ENCODE data around the gene APEX2. TPM values are rescaled to one million over a fixed set of nuclear protein-coding genes. Genes with fewer than 3 reads are reported as not detected.

The APEX2 gene
- total RNA-seq, 2 donors from 2014 or later, result 17.4 to 18.3 TPM

GRCh38 chrX:55005256-55005655, 5.1 kb downstream of the APEX2 start:
- DNase-seq (ENCODE audit: low spot score), result no peak
- Histone ChIP-seq H3K27me3 (replicated peaks; ENCODE audit: insufficient read depth) (no peaks in the 10 kb centered on the region), H3K9me3 (no peaks in the 10 kb centered on the region), H3K27ac (no peak overlapping the region), H3K4me1 (replicated peaks) (no peaks in the 10 kb centered on the region), H3K4me3 (no peak overlapping the region), H3K36me3 (no peaks in the 10 kb centered on the region)
- intact Hi-C loops (cut with DNase I), result no loop called here
- TF ChIP-seq CTCF (IDR thresholded peaks at IDR 0.05), result no peak
- TF ChIP-seq POLR2A (IDR thresholded peaks at IDR 0.05), result no peak
- TF ChIP-seq POLR2AphosphoS5 (IDR thresholded peaks at IDR 0.05), result no peak

DNA sequence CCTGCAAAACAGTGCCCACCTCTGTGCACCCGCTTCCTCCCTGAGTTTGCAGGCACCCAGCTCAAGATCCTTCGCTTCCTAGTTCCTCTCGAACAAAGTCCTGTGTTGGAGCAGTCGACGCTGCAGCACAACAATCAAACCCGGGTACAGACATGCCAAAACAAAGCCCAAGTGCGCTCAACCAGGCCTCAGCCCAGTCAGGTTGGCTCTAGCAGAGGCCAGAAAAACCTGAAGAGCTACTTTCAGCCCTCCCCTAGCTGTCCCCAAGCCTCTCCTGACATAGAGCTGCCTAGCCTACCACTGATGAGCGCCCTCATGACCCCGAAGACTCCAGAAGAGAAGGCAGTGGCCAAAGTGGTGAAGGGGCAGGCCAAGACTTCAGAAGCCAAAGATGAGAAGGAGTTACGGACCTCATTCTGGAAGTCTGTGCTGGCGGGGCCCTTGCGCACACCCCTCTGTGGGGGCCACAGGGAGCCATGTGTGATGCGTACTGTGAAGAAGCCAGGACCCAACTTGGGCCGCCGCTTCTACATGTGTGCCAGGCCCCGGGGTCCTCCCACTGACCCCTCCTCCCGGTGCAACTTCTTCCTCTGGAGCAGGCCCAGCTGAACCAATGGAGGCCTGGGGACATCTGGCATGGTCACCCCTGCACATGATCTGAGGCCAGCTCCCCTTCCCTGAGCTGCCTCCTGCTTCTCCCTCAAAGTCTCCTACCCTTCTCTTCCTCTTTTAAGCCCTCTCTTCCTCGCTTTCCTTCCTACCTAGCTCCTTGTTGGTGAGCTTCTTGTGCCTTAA, 6.9 kb downstream of the APEX2 start:
- Histone ChIP-seq H3K27me3 (replicated peaks; ENCODE audit: insufficient read depth) (no peaks in the 10 kb centered on the region), H3K4me1 (replicated peaks) (no peaks in the 10 kb centered on the region), H3K27ac (no peak overlapping the region), H3K9me3 (no peaks in the 10 kb centered on the region), H3K4me3 (no peak overlapping the region), H3K36me3 (no peaks in the 10 kb centered on the region)
- intact Hi-C loops (cut with DNase I), result no loop called here
- TF ChIP-seq POLR2A (IDR thresholded peaks at IDR 0.05) (no peak), POLR2AphosphoS5 (IDR thresholded peaks at IDR 0.05) (no peak), CTCF (IDR thresholded peaks at IDR 0.05) (no peak)
- no peak for DNase-seq (ENCODE audit: low spot score)
- 62% methylated on average over 16 of the region's 18 CpGs for WGBS

DNA sequence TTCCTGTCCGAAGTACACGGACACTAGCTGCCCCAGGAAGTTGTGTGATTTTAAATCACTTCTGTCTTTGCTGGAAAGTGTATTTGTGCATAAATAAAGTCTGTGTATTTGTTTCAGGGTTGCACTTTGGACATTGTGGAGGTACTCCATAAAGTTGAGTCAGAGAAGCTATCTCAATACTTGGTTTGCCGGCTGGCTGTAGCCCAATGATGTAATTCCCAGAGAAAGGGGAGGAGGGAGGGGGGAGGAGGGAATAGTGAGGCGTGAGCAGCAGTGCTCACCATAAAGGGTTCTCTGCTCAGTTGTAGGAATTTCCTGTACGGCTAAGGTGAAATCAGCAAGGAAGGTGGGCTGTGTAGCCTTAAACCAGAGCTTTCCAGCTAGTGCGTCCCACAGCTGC, 7.5 kb downstream of the APEX2 start:
- WGBS, result 58% methylated on average over 6 of the region's 6 CpGs
- DNase-seq (ENCODE audit: low spot score), result no peak
- H3K36me3 ChIP-seq, result no peaks in the 10 kb centered on the region
- H3K4me3 ChIP-seq, result no peak overlapping the region
- no peaks in the 10 kb centered on the region for H3K27me3 ChIP-seq (replicated peaks; ENCODE audit: insufficient read depth)
- no peak overlapping the region for H3K27ac ChIP-seq
- H3K9me3 ChIP-seq, result no peaks in the 10 kb centered on the region
- intact Hi-C loops (cut with DNase I), result no loop called here
- no peak for TF ChIP-seq POLR2A (IDR thresholded peaks at IDR 0.05)
- no peak for TF ChIP-seq CTCF (IDR thresholded peaks at IDR 0.05)
- TF ChIP-seq POLR2AphosphoS5 (IDR thresholded peaks at IDR 0.05), result no peak
- H3K4me1 ChIP-seq (replicated peaks), result no peaks in the 10 kb centered on the region

GRCh38 chrX:55008571-55009358, 8.6 kb downstream of the APEX2 start:
- Histone ChIP-seq H3K9me3 (no peaks in the 10 kb centered on the region), H3K4me1 (replicated peaks) (no peaks in the 10 kb centered on the region), H3K27me3 (replicated peaks; ENCODE audit: insufficient read depth) (no peaks in the 10 kb centered on the region), H3K36me3 (no peaks in the 10 kb centered on the region), H3K4me3 (no peak overlapping the region), H3K27ac (no peak overlapping the region)
- DNase-seq (ENCODE audit: low spot score), result no peak
- TF ChIP-seq POLR2A (IDR thresholded peaks at IDR 0.05) (no peak), POLR2AphosphoS5 (IDR thresholded peaks at IDR 0.05) (no peak)
- intact Hi-C loops (cut with DNase I), result no loop called here
- 29% methylated on average over 4 of the region's 9 CpGs for WGBS

DNA sequence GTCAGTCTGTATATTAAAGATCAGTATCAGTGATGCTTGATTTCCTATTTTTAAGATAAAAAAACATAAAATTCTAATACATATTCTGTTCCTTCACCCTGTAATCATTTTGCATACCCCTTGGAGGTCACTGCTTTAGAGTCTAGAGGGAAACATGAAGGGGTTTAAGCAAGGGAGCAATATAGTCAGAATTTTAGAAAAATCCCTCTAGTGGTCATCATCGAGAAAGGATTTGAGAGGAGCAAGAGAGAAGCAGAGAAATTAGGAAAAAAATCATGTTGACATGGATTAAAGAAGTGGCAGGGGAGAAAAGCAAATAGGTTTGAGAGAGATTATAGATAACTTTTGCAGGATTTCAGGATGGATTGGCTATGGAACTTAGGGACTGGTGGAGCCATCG, 11.1 kb downstream of the APEX2 start:
- Histone ChIP-seq H3K9me3 (no peaks in the 10 kb centered on the region), H3K36me3 (no peaks in the 10 kb centered on the region), H3K27me3 (replicated peaks; ENCODE audit: insufficient read depth) (no peaks in the 10 kb centered on the region), H3K4me1 (replicated peaks) (no peaks in the 10 kb centered on the region), H3K4me3 (no peak overlapping the region), H3K27ac (no peak overlapping the region)
- WGBS, result 35% methylated on average over 2 of the region's 2 CpGs
- TF ChIP-seq POLR2A (IDR thresholded peaks at IDR 0.05), result no peak
- TF ChIP-seq CTCF (IDR thresholded peaks at IDR 0.05), result no peak
- no peak for TF ChIP-seq POLR2AphosphoS5 (IDR thresholded peaks at IDR 0.05)
- no peak for DNase-seq (ENCODE audit: low spot score)
- intact Hi-C loops (cut with DNase I), result no loop called here

All from prostate gland (tissue), 2 donors.